HG02642 (cell line): ENCODE data around the gene PLCH2.
"Not testable (repeated sequence)": the region's sequence is repeated elsewhere in the genome, so short reads cannot be mapped to it uniquely, and the experiment has no call there.

Experiments used
- ATAC-seq: cut with Tn5 transposase; IDR thresholded peaks from one replicate; pipeline ENCODE4 v1.9.1; 2021; ENCODE audit warnings: mild to moderate bottlenecking; ENCODE audit not compliant: unreplicated experiment, poor library complexity

Gene PLCH2

DNA sequence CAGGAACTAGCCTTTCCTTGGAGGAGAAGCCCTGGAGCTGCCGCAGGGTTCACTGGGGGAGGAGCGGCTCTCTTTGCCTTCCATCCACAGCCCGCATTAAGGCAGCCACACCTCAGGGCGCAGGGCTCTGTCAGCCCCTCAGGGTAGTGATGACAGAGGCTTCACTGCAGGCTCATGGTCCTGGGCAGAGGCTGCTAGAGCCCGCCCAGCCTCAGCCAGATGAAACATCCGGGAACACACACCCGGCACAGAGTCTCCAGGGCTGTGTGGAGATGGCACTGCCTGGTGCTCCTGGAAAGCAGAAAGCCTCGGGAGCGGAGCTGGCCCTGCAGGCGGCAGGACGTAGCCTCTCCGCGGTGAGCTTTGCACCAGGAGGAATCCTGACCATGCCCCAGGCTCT lies 34.3 kb upstream of the PLCH2 start:
- ATAC-seq = no peak

DNA sequence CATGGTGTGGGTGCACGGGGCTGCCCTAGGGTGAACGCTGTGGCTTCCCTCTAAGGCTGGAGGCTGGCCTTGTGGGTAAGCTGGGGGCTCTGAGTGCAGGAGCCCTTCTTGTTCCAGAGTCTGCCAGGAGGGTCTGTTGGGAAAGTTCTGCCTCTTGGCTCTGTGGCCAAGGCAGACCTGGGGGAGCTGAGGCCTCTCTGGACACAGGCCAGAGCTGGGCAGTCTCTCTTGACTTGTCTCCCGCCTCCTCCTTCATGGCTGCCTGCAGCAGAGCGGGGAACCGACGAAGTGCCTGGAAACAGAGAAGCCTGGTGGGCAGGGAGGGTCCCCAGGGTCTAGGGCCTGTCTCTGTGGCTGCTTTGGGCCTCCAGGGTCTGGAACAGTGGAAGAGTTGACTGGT lies 33.4 kb upstream of the PLCH2 start:
- no peak for ATAC-seq

DNA sequence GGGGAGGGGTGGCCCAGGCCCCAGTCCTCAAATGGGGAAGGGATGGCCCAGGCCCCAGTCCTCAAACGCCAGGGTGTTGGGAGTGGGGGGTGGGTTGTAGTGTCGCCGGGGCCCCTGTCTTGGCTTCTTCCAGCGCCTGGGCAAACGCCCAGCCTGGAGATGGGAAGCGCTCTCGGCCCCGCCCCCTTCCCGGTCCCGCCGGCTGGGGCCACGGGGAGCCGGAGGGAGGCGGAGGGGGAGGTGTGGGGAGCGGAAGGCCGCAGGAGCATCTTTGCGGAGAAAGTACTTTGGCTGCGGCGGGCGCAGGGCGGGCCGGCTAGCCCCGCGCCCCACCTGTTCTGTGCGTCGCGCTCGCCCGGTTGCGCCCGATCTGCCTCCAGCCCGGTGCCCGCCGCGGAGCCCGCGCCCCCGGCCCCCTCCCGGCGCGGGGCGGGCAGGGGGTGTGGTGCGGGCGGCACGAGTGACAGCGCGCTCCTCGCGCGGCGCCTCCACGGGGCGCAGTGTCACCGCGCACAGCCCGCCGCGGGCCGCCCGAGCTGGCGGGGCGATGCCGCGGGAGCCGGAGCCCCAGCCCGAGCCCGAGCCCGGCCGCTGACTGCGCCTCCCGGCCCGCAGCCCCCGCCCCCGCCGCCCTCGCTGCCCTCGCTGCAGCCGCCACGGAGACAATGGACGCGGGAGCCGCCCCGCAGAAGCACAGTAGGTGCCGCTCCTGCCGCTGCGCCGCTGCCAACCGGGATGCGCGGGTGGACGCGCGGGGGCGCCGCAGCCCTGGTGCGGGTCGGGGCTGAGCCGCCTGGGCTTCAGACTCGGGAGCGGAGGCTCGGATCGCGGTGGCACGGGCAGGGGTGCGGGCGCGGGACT lies 32.6 kb upstream of the PLCH2 start:
- ATAC-seq = no peak

DNA sequence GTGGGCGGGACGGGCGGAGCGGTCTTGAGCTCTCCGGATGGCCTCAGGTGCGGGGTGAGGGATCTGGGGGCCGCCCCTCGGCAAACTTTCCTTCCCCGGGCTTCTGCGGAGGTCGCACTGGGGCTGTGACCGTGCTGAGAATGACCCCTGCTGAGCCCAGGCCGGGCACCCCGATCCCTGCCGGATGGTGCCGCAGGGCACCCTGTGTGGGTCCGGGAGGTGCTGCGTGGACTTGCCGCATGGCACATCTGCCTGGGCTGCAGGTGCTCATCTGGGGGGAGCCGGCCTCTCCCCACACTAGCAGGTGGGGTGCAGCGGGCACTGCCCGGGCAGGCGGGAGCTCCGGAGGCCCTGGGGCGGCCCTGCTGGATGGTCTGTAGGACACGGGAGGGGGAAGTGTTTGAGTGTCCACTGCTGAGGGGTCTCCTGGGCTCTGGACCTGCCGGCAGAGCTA lies 31.9 kb upstream of the PLCH2 start:
- no peak for ATAC-seq

DNA sequence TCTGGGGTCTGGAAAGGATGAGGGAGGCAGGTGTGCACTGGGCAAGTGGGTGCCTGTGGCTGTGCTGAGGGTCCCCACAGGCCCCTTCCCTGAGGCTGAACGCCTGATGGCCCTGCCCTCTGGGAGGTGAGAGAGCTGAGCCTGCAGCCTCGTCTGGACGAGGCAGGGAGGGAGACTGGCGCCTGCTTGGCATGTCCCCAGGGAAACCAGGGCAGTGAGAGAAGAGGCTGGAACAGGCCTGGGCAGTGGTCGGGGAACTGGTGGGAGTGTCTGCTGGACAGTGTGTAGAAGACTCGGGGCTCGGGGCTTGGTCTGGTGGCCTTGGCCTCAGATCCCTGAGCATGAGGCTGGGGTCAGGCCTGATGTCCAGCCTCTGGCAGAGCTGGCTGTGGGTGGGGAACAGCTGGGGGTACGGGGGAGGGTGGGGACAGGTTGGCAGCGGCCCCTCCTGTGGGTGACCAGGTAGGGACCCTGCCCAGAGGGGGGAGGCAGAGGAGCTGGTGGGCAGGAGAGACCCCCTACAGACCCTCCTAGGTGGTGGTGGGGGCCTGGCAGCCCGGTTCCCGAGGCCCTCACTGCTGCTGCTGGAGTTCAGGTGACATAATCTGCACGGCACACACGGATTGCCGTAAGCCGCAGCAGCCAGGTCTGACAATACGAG lies 30.8 kb upstream of the PLCH2 start:
- ATAC-seq = no peak

DNA sequence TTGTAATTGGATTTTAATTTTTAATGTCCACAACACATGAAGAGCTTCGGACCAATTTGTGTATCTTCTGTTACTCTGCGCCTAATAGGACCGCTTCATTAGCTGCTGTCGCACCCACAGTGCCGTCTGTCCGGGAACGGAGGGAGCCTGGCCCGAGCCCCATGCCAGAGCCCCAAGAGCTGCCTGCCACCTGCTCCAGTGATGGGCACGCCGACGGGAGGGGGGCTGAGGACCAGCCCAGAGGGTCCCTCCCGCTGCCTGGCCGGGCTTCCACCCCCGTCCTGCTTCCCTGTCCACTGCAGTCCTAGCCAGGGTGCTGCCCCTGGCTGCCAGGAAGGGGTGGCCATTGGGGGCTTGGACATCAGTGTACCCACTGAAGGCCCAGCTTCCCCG lies 30.3 kb upstream of the PLCH2 start:
- no peak for ATAC-seq

DNA sequence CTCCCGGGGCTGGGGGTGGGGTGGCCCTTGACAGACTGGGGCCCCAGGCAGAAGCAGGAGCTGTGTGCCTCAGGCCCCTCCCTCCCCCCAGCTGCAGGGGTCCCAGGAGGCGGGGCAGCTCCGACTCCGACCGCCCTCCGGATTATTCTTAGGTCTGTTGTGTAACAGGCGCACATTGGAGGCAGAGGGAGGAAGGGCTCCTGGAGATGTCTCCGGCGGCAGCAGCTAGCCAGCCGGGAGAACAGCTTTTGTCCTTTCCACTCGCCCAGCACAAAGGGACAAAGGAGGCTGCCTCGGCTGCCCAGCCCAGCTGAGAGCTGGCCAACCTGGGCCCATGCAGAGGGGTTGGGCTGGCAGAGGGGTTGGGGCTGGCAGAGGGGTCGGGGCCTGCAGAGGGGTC lies 29.7 kb upstream of the PLCH2 start:
- ATAC-seq = no peak

DNA sequence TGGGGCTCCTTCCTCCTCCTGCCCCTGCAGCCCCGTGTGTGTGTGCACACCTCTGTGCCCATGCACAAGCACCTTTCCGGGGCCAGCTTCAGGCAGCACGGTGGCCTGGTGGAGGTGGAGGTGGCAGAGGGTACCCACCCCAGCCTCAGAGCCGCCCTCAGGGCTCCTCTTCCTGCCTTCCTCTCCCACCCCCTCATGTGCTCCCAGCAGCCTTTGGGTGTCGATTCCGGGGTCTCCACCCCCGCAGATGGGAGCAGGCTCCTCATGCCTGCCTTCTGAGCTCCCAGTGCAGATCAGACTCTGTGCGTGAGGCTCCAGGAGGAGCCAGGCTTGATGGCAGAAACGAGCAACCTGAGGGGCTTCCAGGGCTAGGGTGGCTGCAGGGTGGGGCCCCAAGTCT lies 29.2 kb upstream of the PLCH2 start:
- no peak for ATAC-seq

DNA sequence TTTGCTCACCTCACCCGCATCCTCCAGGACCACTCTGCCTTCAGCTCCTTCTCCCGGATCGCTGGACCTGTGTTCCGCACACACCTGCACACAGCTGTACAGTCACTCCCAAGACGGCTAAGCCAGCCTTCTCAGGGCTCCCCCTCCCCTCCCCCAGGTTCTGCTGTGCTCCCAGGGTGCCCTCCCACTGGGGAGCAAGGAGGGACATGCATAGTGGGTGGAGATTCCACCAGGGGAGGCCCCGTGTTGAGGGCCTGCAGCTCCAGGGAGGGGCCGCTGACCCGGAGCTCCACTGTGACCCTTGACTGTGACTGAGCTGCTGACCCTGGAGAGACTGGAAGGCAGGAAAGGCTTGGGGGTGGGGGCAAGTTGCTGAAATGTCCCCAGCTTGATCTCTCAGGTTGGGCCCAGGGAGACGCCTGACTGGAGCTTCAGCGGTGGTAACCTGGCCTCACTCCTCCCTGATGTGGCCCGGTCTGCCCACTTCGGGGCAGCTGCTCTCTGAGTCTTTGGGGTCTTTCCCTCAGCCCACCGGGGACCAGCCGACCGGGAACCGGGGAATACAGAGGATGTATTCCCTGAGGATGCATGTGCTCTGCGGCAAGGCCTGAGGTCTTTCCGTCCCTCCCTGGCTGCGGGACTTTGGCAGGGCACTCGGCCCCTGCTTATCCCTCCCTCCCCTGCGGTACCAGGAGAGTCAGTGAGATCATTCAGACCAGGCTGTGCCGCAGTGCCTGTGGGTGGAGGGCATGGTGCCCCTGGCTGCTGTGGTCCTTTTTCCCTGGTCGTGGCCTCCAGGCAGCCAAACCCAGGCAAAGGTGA lies 28.6 kb upstream of the PLCH2 start:
- no peak for ATAC-seq

DNA sequence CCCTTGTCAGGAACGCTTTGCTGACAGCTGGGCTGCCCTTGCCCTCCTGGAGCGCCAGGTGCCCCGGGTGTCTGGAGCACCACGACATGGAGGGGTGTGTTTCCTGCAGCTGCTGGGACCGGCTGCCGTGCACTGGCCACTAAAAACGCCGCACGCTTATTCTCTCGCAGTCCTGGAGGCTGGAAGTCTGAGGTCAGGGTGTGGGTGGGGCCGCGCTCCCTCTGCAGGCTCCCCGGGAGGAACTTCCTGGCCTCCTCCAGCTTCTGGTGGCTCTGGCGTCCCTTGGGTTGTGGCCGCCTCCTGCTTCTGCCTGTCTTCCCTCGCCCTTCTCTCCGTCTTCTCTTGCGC lies 28.0 kb upstream of the PLCH2 start:
- no peak for ATAC-seq

DNA sequence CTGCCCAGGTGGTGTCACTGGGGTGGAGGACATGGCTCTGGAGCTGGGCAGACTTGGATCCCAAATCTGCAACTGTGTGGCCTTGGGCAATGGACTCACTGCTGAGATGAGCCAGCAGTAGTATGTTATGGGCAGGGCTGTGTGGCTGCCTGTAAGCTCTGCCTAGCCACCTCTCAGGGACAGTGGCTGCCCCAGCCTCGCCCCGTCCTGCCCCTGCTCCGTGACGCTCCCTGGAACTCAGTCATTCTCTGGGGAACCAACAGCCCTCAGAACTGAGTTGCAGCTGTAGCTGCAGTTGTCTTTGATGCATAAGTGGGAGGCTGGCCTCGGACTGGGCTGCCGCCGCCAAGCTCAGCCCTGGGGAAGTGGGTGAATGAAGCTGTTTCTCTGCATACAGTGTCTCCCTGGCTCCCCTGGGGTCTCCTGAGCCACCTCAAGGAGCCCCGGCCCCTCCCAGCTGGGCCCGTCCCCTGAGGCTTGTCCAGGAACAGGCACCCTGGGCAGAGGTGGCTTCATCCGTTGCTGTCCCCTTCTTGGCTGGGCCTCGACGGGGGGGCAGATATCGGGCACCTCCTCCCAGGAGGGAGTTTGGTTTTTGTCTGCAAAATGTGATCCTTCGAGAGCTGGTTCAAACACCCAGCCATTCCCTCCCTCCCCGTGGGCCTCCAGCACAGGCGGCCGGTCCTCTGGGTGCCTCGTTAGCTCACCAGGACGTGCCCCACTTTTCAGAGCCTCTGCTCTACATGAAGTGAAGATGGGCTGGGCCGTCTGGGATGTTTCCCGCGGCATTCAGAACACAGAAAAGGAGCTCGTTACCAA lies 26.2 kb upstream of the PLCH2 start:
- ATAC-seq = no peak

DNA sequence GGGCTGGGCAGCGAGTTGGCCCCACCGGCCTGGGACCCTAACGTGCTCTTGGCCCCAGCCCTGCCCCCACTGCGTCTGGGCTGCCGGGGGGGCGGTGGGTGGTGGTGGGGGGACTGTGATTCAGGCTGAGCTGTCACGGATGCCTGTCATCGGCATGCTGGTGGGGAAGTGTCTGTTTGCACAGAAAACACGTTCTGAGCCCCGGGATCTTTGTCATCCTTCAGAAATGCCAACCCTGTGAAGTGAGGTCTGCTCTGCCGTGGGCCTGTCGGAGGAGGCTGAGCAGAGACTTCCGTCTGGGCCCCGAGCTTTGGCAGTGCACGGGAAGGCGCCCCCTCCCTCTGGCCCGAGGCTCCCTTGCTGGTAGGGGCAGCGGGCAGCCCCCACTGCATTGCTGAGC lies 24.3 kb upstream of the PLCH2 start:
- no peak for ATAC-seq

DNA sequence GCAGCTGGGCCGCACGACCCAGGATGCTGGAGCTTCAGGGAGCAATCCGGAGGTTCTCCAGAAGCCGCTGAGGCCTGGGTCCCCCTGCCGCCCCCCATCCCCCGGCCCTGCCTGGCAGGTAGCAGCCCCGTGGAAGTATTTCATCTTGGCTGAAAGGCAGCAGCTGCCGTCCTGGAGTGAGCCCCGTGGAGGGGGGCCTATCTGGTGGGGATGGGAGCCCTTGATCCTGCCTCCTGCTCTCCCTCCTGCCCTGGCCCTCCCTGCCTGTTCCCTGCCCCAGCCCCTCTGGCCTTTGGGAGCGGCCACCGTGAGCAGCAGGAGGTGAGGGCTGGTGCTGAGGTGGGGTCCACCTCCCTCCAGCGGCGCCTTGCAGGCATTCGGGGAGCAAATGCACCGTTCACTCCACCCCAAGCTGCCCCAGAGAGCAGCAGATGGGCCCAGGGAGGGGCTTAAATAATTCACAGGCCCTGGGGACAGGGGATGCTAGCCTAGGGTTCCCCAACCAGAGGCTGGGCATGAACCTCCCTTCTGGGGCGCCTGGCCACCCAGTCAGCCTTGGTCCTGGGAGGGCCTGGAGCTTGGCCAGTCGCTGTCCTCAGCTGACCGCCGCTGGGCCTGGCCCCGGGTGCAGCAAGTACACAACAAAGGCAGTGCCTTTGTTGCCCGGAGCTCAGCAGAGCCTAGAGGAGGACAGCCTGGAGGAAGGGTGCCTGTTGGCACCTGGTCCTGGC lies 23.7 kb upstream of the PLCH2 start:
- no peak for ATAC-seq

DNA sequence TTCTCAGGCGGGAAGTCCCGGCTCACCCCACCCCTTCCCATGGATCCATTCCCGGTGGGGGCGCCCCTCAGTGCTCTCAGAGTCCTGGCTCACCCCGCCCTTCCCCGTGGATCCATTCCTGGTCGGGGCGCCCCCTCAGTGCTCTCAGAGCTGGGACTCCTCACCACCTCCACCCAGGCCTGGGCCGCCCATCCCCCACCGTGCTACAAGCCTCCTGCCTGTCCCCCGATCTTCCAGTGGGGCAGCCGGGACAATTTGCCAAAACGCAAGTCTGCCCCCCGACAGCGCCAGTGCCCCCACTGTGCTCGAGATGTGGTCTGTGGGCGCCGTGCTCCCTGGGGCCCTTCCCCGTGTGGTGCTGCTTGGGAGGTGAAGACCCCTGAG lies 23.2 kb upstream of the PLCH2 start:
- no peak for ATAC-seq

DNA sequence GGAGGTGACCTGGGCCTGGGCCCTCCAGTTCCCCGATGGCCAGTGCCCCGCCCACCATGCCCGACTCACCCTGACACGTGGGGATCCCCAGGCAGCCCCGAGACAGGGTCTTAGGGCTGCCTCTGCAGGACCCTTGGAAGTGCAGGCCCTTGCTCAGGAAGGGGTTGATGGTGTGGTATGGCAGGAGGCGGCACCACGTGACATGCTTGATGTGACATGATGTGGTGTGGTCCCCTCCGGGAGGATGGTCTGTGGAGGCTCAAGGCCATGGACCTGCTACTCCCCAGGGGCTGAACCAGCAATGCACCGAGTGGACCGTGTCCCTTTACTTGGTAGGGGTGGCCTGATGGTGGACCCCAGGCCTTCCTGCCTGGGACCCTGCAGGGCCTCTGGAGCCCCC lies 21.9 kb upstream of the PLCH2 start:
- ATAC-seq = no peak

DNA sequence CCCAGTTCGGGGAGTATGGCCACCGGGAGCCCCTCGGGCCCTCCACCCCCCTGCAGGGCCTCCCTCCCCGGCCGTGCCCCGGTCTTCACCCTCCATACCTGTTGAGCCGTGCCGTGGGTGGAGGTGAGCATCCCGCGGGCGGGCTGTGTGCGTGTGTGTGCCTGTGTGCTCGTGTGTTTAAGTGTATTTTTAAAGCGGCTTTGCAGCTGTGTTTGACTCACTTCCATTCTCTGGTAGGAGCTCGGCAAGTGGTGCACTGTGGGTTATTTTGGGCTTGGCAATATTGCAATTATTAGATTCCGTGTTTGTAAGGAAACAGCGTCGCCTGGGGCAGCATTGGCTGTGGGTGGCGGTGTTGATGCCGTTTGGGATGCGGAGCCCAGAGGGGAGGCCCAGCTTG lies 20.3 kb upstream of the PLCH2 start:
- no peak for ATAC-seq

DNA sequence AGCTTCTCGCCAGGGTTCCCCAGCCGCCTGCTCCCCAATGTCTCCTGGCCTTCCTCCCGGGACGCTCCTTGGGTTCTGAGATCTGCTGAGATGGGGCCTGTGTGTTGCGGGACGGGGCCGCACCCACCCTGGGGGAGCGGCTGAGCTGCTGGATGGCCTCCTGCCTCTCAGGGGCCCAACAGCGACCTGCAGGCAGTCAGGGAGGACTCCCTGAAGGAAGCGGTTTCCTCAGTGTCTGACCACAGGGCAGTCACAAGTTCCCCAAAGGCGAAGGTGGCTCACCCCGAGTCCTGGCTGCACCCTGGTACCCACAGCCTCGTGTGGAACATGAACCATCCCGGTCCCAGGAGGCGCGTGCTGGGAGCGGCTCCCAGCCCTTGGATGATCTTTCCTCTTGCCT lies 18.6 kb upstream of the PLCH2 start:
- no peak for ATAC-seq

DNA sequence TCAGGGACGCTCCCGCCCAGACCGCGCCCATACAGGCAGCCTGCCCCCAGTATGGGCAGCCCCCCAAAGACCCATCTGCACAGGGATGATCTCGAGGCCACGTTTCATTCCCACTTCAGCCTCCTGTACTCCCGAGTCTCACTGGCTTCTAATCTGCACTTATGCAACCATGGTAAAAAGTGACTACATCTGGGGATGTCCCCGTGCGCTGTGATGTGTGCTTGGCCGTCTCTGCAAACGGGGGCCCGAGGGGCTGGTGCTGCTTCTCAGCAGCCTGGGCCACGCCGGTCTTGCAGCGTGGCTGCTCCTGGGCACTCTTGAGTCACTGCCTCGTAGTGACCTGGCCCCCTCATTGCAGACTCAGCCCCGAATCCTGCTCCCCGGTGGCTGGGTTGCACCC lies 17.4 kb upstream of the PLCH2 start:
- ATAC-seq = no peak

DNA sequence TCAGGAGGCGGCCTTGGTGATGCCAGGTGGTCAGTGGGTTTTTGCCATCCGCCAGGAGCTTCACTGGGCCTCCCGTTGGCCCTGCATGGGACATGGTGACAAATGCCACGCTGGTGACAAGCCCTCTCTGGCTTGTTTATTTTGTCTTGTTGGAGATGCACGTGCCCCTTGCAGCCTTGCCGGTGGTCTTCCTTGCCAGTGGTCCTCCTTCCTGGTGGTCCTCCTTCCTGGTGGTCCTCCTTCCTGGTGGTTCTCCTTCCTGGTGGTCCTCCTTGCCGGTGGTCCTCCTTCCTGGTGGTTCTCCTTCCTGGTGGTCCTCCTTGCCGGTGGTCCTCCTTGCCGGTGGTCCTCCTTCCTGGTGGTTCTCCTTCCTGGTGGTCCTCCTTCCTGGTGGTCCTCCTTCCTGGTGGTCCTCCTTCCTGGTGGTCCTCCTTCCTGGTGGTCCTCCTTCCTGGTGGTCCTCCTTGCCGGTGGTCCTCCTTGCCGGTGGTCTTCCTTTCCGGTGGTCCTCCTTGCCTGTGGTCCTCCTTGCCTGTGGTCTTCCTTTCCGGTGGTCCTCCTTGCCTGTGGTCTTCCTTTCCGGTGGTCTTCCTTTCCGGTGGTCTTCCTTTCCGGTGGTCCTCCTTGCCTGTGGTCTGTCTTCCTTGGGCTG lies 16.9 kb upstream of the PLCH2 start:
- ATAC-seq = not testable (repeated sequence)
